Activated B cell treated with CpG ODN at 0.5 μM for 24 hours (primary cell): ENCODE measurements around the gene ADGRB3. TPM values are rescaled to one million over a fixed set of nuclear protein-coding genes. Genes with fewer than 3 reads are reported as not detected.

ENCODE experiments used
- ATAC-seq: fragments of 200-7000 bp; cut with Tn5 transposase; one replicate; pipeline ENCODE4 v1.10.0; 2021; ENCODE audit warnings: low read depth, mild to moderate bottlenecking, moderate library complexity
- CTCF ChIA-PET: fragments of 350-600 bp; sonication (Branson Sonifier 250); formaldehyde crosslinking; loops from one replicate; lab custom pipeline; 2021; ENCODE audit warnings: antibody characterized with exemption; lab: Charles Lee
- POLR2A ChIA-PET: fragments of 350-600 bp; sonication (Branson Sonifier 250); formaldehyde crosslinking; loops from one replicate; lab custom pipeline; 2021; ENCODE audit warnings: antibody characterized with exemption; lab: Charles Lee
- DNase-seq: peaks from one replicate; pipeline ENCODE4 v3.0.0; 2022
- H3K27ac Mint-ChIP-seq: one replicate; pipeline ENCODE4 v1.8.0; 2020; ENCODE audit warnings: mixed read lengths
- H3K27me3 Mint-ChIP-seq: one replicate; pipeline ENCODE4 v1.8.0; 2021; ENCODE audit warnings: mixed read lengths
- H3K36me3 Mint-ChIP-seq: one replicate; pipeline ENCODE4 v1.8.0; 2021; ENCODE audit warnings: low read depth, mixed read lengths
- H3K4me1 Mint-ChIP-seq: one replicate; pipeline ENCODE4 v1.8.0; 2021; ENCODE audit warnings: mixed read lengths
- H3K4me3 Mint-ChIP-seq: one replicate; pipeline ENCODE4 v1.8.0; 2020; ENCODE audit warnings: mild to moderate bottlenecking, mixed read lengths
- H3K9me3 Mint-ChIP-seq: one replicate; pipeline ENCODE4 v1.8.0; 2020; ENCODE audit warnings: mixed read lengths
- intact Hi-C: fragments of 100-400 bp; cut with micrococcal nuclease; formaldehyde crosslinking; loops from one replicate; pipeline ENCODE4 v1.15.1; 2024
- total RNA-seq: library from RNA; stranded (reverse); gene quantifications from 2 replicates; pipeline ENCODE4 v1.2.3, GENCODE V29; 2022
- TF ChIP-seq, protein P1 (sequence below): fragments of 200-600 bp; IDR thresholded peaks from one replicate; pipeline ENCODE4 v1.8.0; 2022; ENCODE audit warnings: antibody characterized with exemption, mild to moderate bottlenecking

ADGRB3 gene
- total RNA-seq, 1 donor from 2014 or later, result not detected

DNA sequence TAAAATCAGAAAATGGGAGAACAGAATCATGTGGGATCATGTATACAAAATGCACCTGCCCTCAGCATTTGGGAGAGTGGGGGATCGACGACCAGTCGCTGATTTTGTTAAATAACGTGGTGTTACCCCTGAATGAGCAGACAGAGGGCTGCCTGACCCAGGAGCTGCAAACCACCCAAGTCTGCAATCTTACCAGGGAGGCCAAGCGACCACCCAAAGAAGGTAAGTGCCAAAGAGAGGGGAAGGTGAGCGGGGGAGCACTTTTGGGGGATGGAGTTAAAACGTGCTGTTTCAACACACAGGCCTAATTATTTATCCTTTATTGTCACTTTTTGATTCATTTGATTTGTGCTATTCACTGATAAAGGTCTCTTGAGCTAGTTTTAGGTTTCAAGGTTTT, 4.1 kb downstream of the ADGRB3 start:
- POLR2A ChIA-PET, result no interaction called here
- DNase-seq (no peak), ATAC-seq (no peak)
- TF ChIP-seq, protein P1, sequence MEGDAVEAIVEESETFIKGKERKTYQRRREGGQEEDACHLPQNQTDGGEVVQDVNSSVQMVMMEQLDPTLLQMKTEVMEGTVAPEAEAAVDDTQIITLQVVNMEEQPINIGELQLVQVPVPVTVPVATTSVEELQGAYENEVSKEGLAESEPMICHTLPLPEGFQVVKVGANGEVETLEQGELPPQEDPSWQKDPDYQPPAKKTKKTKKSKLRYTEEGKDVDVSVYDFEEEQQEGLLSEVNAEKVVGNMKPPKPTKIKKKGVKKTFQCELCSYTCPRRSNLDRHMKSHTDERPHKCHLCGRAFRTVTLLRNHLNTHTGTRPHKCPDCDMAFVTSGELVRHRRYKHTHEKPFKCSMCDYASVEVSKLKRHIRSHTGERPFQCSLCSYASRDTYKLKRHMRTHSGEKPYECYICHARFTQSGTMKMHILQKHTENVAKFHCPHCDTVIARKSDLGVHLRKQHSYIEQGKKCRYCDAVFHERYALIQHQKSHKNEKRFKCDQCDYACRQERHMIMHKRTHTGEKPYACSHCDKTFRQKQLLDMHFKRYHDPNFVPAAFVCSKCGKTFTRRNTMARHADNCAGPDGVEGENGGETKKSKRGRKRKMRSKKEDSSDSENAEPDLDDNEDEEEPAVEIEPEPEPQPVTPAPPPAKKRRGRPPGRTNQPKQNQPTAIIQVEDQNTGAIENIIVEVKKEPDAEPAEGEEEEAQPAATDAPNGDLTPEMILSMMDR, result no peak
- peaks cover 18% of the 10 kb centered on the region for H3K4me1 Mint-ChIP-seq
- H3K36me3 Mint-ChIP-seq, result no peaks in the 10 kb centered on the region
- intact Hi-C loops, result no loop called here
- CTCF ChIA-PET, result no interaction called here
- H3K27me3 Mint-ChIP-seq, result peaks cover 33% of the 10 kb centered on the region
- no peak overlapping the region for H3K27ac Mint-ChIP-seq
- no peaks in the 10 kb centered on the region for H3K9me3 Mint-ChIP-seq
- H3K4me3 Mint-ChIP-seq, result no peak overlapping the region

DNA sequence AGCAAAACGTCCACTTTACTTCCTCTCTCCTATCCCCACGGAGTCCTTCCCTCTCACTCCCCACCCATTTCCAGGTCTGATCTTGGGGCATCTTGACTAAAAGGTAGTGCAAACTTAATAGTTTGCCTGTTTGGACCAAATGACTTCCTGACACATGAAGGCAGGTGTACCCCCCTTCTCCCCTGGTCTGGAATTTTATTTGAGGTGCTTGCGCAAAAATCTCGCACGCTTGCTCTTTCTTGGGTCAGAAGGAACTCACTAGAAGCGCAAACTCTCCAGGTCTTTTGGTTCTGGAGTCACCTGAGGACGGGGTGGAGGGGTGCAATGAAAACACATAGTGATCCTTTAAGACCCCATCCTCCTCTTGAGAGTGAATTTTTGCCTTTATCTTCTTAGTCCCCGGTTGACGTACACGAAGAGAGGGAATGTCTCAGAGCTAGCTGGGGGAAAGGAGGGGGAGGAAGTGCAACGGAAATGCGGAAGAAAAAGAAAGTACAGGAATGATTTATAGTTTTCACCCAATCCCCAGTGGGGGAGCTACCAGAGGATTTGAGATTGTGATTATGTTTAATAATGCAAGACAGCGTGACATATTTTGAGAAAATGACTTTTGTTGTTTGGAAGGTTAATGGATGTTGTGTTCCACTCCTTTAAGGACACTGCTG, 4.9 kb downstream of the ADGRB3 start:
- no peaks in the 10 kb centered on the region for H3K9me3 Mint-ChIP-seq

DNA sequence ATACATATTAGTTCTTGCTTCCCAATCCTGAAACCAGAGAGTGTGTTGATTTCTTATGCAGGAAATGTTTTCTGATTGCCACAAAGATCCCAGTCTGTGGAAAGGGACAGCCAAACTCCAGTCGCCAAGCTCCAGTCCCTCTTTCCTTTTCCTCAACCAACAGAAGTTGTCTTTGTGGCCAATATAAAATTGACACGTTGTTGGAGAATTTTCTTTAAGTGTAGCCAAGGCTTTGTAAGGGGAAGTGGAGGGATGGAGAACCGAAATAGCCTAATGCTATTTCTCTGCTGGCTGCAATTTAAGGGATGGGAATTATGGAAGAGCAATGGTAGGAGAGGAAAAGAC, 5.4 kb downstream of the ADGRB3 start:
- intact Hi-C loops, result no loop called here
- TF ChIP-seq, protein P1, result no peak
- peaks cover 25% of the 10 kb centered on the region for H3K27me3 Mint-ChIP-seq
- ChIA-PET POLR2A (no interaction called here), CTCF (no interaction called here)
- no peak overlapping the region for H3K4me3 Mint-ChIP-seq
- H3K36me3 Mint-ChIP-seq, result no peaks in the 10 kb centered on the region
- H3K27ac Mint-ChIP-seq, result no peak overlapping the region
- ATAC-seq, result no peak
- no peaks in the 10 kb centered on the region for H3K9me3 Mint-ChIP-seq
- DNase-seq, result no peak
- H3K4me1 Mint-ChIP-seq, result peaks cover 9% of the 10 kb centered on the region

More for the DNA sequence above, 4.9 kb downstream of the ADGRB3 start:
- intact Hi-C loops, result no loop called here
- Mint-ChIP-seq H3K4me3 (no peak overlapping the region), H3K4me1 (peaks cover 13% of the 10 kb centered on the region), H3K36me3 (no peaks in the 10 kb centered on the region), H3K27me3 (peaks cover 29% of the 10 kb centered on the region), H3K27ac (no peak overlapping the region)
- TF ChIP-seq, protein P1, result no peak
- DNase-seq (no peak), ATAC-seq (no peak)
- CTCF ChIA-PET, result no interaction called here
- POLR2A ChIA-PET, result no interaction called here

DNA sequence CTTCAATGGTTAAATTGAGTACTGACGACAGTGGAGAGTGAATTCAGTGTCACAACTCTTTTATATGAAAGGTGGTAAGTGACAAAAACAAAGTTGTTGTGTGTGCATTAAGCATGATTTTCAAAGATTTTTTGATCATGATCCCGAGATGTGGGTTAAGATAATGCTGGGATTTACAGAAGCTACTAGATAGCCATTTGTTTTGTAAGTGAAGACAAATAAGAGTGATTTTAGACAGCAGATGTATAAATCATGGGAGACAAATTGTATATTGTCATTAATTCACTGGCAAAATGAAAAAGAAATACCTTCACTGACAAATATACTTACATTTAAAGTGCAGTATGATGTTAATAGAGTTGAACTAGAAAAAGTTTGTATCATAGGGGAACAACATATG, 6.1 kb downstream of the ADGRB3 start:
- Mint-ChIP-seq H3K27ac (no peak overlapping the region), H3K9me3 (no peaks in the 10 kb centered on the region), H3K27me3 (peaks cover 18% of the 10 kb centered on the region), H3K36me3 (no peaks in the 10 kb centered on the region), H3K4me3 (no peak overlapping the region), H3K4me1 (peaks cover 2% of the 10 kb centered on the region)
- CTCF ChIA-PET, result no interaction called here
- no peak for DNase-seq
- TF ChIP-seq, protein P1, result no peak
- POLR2A ChIA-PET, result no interaction called here
- intact Hi-C loops, result no loop called here
- ATAC-seq, result no peak

DNA sequence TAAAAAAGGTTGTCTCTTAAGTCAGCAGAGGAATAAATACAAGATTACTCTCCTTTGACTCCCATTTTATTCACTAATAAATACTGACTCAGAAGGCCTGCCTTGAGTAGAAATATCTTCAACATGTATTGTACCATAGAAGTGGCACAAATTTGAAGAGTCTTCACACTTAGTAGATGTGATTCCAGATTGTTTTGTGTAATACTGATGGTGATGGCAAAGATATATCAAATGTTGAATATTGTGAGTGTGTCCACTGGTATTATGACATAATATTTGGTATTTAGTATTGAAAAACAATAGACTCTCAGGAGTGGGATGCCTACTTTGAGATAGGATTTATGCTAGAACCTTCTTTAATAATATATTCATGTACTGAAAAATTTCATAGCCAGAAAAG, 7.0 kb downstream of the ADGRB3 start:
- CTCF ChIA-PET, result no interaction called here
- H3K27ac Mint-ChIP-seq, result no peak overlapping the region
- intact Hi-C loops, result no loop called here
- POLR2A ChIA-PET, result no interaction called here
- no peaks in the 10 kb centered on the region for H3K9me3 Mint-ChIP-seq
- H3K4me3 Mint-ChIP-seq, result no peak overlapping the region
- ATAC-seq, result no peak
- no peak for DNase-seq
- TF ChIP-seq, protein P1, result no peak
- H3K27me3 Mint-ChIP-seq, result peaks cover 16% of the 10 kb centered on the region
- no peaks in the 10 kb centered on the region for H3K36me3 Mint-ChIP-seq
- H3K4me1 Mint-ChIP-seq, result peaks cover 2% of the 10 kb centered on the region
